GM21619 (cell line): ENCODE results near the gene SLC6A12.
"Not testable (repeated sequence)": the region's sequence is repeated elsewhere in the genome, so short reads cannot be mapped to it uniquely, and the experiment has no call there.

Experiments
- ATAC-seq: cut with Tn5 transposase; IDR thresholded peaks from one replicate; pipeline ENCODE4 v1.9.1; 2021; ENCODE audit not compliant: unreplicated experiment

Gene SLC6A12

DNA sequence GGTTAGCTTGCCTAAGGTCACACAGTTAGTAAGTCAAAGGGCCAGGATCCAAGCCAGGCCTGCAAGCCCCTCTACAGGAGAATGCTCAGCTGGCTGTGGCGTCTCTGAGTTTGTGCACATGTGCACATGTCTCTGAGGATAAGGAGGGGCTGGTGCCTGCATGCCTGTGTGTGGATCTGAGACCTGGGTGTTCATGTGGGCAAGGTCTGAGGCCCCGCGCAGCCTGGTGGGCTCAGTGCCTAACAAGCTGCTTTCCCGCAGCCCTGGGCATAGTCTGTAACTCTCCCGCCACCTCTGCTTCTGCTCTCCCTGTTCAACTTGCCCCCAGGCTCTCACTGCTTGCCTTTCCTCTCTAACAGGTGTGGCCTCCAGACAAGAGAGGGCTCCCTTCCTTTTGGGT lies 4.3 kb upstream of the SLC6A12 start:
- no peak for ATAC-seq

DNA sequence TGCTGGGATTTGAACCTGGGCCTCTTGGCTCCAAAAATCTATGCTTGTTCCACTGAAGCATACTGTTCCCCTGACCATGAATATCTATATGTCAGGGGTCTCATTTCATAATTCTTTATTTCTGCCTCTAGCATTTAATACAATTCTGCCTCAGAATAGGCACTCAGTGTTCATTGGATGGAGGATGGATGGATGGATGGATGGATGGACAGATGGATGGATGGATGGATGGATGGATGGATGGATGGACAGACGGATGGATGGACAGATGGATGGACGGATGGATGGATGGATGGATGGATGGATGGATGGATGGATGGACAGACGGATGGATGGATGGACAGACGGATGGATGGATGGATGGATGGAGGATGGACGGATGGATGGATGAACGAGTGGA lies 3.1 kb upstream of the SLC6A12 start:
- not testable (repeated sequence) for ATAC-seq

DNA sequence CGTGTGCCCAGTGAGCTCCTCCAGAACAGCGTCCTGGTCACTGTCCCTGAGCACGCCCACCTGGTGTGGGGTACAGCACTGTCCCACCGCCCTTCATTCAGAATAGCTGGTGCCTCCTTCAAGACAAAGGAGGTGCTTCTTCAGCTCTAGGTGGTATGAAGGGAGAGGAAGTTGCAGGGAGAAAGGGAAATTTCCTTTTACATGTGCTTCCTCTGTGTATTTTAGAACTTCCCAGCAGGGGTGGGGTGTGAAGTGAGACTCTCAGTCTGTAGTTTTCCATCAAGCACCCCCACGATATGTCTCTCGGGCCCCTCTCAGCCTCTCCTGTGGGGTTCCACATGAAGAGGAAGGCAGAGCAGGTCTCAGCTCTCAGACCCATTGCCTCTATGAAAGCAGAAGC lies 1.2 kb upstream of the SLC6A12 start:
- no peak for ATAC-seq

DNA sequence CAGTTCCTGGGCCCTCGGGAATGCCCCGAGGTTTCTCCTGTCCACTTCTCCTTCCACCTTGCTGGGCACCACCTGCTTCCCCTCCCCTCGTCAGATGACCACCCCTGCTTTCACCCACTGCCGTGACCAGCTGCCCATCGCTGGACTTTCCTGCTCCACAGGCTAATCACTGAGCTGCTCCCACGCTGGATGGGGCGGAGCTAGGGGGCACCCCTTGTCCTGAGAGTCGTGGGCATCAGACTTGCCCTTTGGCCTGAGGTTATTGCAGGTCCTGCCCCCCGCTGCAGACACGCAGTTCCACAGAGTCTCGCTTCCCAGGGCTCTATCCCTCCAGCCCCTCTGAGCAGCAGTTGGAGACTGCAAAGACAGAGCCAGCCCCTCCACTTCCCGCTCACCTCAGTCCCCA lies 427 bp downstream of the SLC6A12 start:
- ATAC-seq: no peak

DNA sequence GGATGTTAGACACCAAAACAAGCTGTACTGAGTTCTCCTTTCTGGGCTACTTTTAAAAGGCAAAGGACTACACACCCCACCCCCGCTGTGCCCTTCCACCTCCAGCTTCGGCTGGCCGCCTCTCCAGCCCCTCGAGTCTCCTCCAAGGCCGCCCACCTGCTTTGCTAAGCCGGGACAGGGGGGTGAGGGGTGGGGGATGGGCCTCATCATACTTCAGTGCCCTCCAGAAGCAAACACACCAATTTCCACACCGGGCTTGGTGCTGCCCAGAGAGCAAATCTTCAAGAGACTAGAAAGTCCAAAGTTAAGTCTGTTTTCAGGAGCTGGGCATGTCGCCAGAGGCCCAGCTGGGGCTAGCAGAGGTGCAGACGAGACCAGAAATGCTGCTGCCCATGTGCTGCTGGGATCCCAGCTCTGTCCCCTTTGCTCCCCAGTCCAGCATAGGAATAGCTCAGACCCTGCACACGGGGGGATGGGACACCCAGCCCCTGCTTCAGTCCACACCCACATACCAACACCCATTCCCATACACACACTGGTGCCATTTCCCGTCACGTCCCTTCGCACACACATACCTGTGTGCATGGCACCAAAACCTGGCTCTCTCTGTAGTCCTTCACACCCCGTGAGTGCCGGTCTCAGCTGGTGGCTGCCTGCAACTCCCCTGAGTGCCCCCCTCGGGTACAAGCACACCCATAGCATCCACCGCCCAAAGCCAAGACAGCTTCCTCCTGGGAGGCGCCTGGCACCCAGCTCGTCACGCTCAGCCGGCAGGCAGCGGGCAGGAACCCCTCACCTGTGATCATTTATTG lies 1.0 kb downstream of the SLC6A12 start:
- ATAC-seq: no peak

DNA sequence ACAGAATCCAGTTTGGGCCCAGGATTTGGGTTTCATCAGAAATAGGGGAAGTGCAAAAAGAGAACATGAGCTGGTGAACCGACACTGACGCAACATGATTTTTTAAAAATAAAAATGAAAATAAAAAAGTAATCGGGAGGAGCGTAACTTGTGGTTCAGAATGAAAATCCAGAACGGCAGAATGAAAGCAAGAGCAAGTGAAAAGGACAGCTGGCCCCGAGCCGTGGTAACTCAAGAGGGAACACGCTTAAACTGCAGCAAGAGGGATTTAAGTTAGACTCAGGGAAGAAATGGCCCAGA lies 1.6 kb downstream of the SLC6A12 start:
- ATAC-seq: no peak

DNA sequence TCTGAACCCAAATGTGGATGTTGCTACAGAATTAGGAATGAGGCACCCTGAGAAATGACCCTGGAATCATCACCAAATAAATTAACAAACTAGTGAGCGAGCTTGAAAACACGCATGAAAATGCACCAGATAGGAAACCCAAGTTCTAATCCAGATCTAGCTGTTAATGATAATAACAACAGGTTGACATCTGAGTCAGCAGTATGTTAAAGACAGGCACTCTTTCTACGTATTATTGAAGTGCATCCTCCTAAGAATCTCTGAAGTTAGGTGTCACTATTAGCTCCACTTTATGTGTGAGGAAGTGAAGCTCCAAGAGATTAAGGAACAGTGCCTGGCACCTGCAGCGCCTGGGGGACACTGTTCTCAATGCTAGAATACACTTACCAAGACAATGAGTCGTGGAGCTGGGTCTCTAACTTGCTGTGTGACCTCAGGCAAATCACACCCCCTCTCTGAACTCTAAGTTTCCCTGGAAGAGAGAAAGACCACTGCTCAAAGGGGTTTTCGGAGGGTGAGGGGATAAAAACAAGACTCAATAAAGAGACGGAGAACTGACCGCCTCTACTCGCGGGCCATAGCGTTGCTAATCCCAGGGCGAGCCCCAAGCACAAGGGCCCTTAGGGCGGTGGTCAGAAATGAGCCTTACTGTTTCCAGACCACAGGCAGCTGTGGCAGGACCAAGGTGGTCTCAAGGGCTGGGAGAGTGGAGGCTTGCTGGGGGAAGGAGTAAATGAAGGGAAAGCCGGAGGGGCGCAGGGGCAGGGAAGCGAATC lies 2.1 kb downstream of the SLC6A12 start:
- no peak for ATAC-seq

DNA sequence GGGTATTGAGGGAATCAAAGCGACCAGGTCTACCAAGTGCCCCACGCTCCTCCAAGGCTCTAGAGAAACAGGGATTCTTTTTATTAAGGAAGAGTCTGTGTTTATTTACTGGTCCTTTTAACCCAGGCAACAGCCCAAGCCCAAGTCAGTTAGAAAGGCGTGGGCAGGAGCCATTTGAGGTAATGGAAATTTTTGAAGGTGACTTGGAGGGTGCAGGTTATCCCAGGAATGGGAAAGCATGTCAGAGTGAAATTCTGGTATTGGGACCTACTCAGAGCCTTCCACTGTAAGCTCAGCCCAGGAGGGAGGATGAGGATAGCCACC lies 2.9 kb downstream of the SLC6A12 start:
- ATAC-seq: no peak

DNA sequence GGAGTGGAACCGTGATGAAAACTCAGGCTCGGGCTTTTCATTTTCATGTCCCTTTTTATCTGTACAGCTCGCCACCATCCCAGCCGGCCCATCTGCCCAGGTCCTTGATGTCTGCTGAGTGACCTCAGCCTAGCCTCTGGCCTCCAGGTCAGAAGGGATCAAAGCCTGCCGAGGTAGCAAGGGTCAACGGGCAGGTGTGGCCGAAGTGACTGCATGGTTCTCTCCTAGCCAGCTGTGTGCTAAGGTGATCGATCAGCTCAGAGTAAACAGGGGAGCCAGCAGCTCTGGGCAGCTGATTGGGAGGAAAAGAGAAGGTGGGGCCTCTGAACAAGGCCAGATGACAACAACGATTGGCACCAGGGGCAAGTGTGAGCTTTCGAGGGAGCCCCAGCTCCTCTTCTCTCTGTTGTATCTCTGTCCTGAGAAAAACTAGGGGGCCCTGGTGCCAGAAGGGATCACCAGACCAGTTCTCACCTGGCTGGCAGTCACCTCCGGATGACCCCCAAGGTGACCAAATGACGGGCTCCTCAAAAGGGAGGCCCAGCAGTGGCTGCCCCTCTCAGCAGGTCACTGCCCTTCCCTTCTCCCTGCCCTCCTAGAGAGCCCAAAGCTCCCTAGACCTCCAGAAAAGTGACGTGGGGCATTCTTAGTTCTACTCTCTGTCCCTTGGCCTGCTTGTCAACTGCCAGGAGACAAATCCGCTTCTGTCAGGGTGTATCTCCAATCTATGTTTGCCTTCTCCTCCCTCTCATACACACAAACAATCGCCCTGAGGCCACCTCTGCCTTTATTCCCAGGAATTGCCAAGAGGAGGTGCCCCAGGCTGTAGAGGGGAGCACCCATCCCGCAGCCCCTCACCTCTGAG lies 3.4 kb downstream of the SLC6A12 start:
- no peak for ATAC-seq

DNA sequence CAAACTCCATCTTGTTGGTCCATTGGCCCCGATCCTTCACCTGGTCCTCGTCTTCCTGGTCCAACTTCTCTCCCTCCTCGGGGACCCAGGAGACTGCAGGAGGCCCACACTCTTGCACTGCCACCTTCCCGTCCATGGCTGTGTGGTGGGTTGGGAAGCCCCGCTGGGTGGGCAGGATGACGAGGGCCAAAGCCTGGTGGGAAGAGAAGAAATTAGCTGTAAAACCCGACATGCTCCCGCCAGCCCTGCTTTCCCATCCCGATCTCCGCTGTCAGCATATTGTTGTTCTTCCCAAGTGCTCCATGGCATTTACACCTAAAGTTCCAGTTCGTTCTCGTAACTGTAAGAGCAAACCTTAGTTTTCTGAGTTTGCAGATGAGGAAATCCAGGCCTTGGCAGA lies 4.1 kb downstream of the SLC6A12 start:
- ATAC-seq: no peak

DNA sequence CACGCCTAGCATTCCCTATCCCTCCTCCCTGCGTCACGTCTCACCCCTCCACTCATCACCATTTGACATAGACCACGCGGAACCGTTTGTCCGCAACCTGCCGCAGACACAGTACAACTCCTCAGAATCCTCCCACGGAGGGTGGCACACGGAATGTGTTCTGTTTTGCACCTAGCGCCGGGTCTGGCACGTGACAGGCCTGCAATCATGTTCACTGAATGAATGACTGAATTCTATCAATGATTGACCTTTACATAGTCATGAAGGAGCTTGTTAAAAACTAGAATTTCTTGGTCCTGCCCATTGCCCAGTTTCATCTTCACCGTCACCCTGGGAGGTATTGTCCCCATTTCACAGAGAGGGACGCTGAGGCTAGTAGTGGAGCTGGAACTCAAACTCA lies 4.7 kb downstream of the SLC6A12 start:
- no peak for ATAC-seq

DNA sequence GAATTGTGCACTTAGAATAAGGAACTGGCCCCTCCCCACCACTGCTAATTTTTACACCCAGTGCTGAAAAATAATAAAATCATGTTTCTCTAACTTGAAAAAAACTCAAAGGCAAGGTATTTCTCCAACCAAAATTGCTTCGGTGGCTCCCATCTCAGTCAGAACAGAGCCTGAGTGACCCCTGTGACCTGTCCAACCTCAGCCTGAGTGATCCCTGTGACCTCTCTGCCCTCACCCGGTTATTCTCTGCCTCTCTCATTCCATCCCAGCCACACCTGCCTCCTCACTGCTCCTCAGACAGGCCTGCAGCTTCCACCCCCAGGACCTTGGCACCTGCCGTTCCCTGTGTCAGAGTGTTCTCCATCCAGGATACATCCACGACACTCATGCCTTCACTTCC lies 5.1 kb downstream of the SLC6A12 start:
- no peak for ATAC-seq

DNA sequence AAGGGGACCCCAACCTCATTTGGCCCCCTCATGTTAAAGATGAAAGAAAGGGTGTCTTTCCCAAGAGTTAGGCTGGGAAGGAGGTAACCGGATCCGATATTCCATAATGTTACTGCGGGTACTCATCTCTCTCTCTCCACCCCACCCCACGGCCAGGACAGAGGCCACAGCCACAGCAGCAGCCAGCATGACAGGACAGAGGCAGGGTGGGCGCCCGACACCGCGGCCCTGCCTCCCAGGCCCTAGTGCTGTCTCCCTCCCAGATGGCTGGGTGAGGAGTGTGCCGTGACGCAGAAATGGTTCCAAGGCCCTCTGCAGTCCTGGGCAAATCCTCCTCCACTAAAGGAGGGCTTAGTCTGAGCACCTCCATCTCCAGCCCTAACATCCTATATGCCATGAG lies 6.2 kb downstream of the SLC6A12 start:
- no peak for ATAC-seq

DNA sequence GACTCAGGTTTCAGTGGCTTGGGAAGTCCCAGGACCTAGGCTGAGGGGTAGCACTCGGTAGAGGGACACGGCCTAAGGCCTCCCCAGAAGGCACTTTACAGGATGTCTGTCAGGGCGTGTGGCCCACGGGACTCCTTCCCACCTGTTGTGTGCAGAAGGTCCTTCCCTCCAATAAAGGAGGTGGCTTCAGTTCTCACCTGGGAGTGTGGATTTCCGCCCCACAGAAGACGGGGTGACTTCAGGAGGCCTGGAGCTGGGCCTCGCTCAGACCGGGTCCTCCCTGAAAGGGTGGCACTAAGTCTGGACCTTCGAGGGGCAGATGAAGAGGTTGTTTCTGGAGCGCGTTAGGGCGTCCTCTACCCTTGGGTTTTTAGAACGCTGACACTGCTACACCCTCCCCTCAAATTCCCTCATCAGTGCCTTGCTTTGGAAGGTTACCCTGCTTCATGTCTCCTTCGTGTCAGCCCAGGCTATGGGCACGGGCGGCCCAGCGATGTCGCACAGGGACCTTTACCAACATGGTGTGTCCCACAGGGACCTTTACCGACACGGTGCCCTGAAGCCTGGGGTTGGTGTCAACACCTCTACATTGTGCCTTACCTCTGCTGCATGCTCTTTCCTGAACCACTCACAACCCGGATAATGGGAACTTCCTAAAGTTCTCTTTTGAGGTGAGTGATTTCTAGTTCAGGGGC lies 7.1 kb downstream of the SLC6A12 start:
- ATAC-seq: no peak

DNA sequence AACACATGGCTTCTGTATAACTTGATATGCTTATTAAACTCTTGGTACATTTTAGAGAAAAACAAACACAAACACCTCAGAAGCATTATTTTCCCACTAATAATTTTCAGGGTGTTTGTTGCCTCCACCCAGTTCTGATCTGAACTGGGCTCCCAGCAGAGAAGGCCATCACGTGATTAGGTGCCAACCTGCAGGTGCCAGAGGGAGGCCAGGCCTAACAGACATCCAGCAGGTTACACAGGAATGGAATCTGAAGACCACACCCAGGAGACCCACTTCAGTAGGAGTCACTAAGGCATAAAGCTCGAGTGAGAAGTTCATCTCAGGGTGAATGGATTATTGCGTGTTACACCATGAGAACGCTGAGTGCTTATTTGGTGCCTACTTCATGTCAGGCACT lies 8.9 kb downstream of the SLC6A12 start:
- ATAC-seq: no peak

DNA sequence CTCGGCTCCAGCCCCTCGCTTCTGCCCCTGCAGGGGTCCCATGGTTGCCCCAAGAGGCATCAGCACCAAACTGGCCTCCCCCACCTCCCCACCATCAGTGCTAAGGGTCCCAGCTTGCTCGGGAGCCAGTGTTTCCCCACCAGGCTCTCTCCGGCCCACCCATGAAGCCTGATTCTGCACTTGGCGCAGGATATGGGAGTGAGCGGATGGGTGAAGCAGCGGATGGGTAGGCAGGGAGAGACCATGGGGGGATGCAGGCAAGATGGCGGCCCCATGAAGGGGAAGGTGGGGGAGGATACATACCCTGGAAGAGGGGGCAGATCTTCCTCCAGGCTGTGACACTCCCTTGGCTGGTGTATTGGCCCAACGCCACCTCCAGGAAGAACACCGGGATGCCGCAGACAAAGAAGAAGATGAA lies 9.7 kb downstream of the SLC6A12 start:
- no peak for ATAC-seq

DNA sequence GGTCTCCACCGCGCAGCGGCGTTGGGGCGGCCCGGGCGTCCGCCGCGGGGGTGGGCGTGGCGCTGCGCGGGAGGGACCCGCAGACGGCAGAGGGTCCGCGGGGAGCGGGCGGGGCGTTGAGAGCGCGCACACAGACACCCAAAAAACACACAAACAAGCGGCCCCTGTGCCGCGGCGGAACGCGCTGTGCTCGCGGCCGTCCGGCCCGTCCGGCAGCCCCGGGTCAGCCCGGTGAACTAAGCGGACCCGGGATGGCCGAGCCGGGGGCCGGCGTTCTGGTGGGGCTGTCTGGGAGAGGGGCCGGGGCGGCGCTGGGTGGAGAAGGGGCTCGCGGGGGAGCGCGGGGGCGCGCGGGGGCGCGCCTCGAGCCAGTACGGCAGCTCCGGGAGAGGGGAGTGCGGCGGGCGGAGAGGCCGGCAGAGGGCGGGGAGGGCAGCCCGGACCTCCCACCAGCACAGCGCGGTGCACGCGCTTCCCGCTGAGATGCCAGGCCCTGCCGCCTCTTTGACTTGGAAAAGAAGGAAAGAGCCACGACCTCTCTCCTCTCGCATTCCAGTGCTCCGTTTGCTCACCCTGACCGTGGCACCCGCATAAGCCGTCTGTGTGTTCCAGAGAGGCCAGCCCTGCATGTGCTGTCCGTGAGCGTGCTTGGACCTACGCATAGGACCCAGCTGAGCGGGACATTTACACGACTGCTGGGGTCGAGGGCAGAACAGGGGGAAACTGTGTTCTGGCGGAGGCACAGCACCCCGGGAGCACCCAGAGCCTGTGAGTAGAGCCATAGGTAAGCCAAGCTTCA lies 10.3 kb downstream of the SLC6A12 start:
- no peak for ATAC-seq

DNA sequence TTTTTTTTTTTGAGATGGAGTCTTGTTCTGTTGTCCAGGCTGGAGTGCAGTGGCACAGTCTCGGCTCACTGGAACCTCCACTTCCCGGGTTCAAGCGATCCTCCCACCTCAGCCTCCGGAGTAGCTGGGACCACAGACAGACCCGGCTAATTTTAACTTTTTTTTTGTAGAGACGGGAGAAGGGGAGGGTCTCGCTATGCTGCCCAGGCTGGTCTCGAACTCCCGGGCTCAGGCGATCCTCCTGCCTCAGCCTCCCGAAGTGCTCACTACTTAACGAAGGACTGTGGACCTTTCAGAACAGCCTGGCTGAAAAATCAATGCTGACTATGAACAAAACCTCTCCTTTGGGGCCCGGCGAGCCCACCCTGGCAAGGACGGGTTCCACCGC lies 10.9 kb downstream of the SLC6A12 start:
- ATAC-seq: no peak

DNA sequence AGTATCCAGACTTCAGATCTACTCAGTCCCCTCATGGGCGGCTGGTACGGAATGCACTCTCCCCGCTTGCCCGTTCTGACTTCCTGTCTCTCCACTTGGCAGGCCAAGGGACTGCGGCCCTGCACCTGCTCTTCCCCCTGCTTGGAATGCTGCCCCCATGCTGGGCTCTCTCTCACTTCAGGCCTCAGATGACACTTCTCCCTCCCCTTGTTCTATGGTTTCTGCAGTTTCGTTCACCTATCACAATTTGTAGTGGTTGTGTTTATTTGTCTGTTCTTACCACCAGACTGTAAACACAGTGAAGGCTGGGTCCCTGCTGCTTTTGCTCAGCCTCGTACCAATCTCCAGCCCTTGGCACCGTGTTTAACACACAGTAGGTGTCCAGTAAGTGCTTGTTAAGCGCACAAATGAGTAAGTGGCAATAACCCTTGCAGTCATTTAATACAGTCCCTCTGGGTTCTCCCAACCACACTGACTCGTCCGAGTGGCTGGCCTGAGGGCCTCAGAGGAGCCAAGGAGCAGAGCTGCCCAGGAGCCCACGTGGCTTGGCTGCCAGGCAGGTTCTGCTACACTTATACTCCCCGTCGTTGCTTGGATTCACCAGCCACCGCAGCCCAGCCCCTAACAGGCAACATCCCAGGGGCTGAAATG lies 11.8 kb downstream of the SLC6A12 start:
- no peak for ATAC-seq

DNA sequence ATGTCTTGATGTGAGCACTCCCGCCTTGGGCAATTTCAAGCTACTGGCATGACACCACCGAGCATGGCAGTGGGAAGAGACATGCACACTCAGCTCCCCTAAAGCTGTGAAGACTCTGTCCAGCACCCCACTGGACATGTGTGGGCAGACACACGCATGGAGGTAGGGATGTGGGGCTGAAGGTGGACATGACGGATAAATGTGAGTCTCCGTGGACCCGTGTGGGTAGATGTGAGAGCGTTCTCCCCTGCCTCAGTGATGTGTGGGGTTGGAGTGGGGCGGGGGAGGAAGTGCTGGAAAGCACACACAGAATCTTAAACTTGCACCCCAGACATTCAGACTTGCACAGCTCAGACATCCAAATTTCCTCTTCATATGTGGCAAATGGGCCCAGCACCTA lies 12.6 kb downstream of the SLC6A12 start:
- ATAC-seq: no peak
